ENCODE measurements around the gene INSYN2B. TPM values are rescaled to one million over a fixed set of nuclear protein-coding genes. Genes with fewer than 3 reads are reported as not detected.

Gene INSYN2B
- total and polyA plus RNA-seq, 2 of the 4 experiments (the other 2 are of a cell fraction), result 9.1 to 33.5 TPM

DNA sequence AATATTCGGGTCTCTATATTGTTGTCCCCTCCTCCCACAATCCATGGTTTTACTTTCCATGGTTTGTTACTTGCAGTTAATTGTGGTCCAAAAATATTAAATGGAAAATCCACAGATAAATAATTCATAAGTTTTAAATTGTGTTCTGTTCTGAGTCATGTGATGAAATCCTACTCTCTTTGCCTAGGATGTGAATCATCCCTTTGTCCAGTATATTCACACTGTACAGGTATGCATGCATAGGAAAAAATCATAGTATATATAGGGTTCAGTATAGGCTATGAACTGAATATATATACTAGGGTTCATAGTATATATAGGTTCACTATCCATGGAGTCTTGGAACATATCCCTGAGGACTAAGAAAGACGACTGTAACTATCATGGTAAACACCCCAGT lies 19.6 kb downstream of the INSYN2B start:
- H3K9me3 ChIP-seq (ENCODE audit: control insufficient read depth, insufficient read depth, low read length), result no peaks in the 10 kb centered on the region
- dilution Hi-C loops (cut with HindIII; ENCODE audit: low sequenced_read_pairs, unreplicated experiment) (no loop called here), intact Hi-C loops (cut with micrococcal nuclease) (no loop called here), in situ Hi-C loops (cut with MboI; ENCODE audit: low sequenced_read_pairs) (no loop called here)
- H3K9me1 ChIP-seq (ENCODE audit: insufficient read depth, low read length), result peaks cover 9% of the 10 kb centered on the region; the same call in 1 of the 2 replicates
- ChIA-PET POLR2A (ENCODE audit: unreplicated experiment) (no interaction called here), CTCF (no interaction called here)
- H4K20me1 ChIP-seq (ENCODE audit: insufficient read depth, low read length), result no peaks in the 10 kb centered on the region
- H2BK5ac ChIP-seq (ENCODE audit: low read depth, low read length, poor library complexity, severe bottlenecking), result no peak overlapping the region
- no peaks in the 10 kb centered on the region for H3K4me1 ChIP-seq (ENCODE audit: control insufficient read depth, insufficient read depth, low read length)
- no TSS peak for BruUV-seq (replicated peaks)
- H2BK120ac ChIP-seq (ENCODE audit: low read depth, low read length), result no peak overlapping the region
- no peaks in the 10 kb centered on the region; the same call in 1 of the 2 replicates for H3K36me3 ChIP-seq (ENCODE audit: control insufficient read depth, insufficient read depth, low read length)
- H3K4me2 ChIP-seq (ENCODE audit: low read depth, low read length), result no peak overlapping the region
- H4K5ac ChIP-seq (ENCODE audit: low read depth, low read length), result no peak overlapping the region
- DNase-seq (no peak), ATAC-seq (ENCODE audit: low read depth) (no peak)
- TF ChIP-seq MXI1 (IDR thresholded peaks at IDR 0.05; ENCODE audit: borderline replicate concordance, low read depth, low read length), result no peak
- TF ChIP-seq, protein P1, sequence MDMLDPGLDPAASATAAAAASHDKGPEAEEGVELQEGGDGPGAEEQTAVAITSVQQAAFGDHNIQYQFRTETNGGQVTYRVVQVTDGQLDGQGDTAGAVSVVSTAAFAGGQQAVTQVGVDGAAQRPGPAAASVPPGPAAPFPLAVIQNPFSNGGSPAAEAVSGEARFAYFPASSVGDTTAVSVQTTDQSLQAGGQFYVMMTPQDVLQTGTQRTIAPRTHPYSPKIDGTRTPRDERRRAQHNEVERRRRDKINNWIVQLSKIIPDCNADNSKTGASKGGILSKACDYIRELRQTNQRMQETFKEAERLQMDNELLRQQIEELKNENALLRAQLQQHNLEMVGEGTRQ (IDR thresholded peaks at IDR 0.05; ENCODE audit: low read depth, low read length), result no peak
- TF ChIP-seq, protein P2, sequence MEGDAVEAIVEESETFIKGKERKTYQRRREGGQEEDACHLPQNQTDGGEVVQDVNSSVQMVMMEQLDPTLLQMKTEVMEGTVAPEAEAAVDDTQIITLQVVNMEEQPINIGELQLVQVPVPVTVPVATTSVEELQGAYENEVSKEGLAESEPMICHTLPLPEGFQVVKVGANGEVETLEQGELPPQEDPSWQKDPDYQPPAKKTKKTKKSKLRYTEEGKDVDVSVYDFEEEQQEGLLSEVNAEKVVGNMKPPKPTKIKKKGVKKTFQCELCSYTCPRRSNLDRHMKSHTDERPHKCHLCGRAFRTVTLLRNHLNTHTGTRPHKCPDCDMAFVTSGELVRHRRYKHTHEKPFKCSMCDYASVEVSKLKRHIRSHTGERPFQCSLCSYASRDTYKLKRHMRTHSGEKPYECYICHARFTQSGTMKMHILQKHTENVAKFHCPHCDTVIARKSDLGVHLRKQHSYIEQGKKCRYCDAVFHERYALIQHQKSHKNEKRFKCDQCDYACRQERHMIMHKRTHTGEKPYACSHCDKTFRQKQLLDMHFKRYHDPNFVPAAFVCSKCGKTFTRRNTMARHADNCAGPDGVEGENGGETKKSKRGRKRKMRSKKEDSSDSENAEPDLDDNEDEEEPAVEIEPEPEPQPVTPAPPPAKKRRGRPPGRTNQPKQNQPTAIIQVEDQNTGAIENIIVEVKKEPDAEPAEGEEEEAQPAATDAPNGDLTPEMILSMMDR (conservative IDR thresholded peaks at IDR 0.05; ENCODE audit: low read depth, low read length), result no peak
- peaks cover 19 to 23% of the 10 kb centered on the region in 2 experiments for H3K79me1 ChIP-seq (ENCODE audit: low read depth in 1 of 2, low read length in 2 of 2)
- H4K91ac ChIP-seq (ENCODE audit: insufficient read depth, low read depth, low read length), result no peak overlapping the region
- H4K8ac ChIP-seq (ENCODE audit: low read depth in 2 of 2, low read length in 2 of 2), result no peak overlapping the region
- H2BK15ac ChIP-seq (ENCODE audit: low read depth, low read length), result no peak overlapping the region
- no peak overlapping the region for H3K4ac ChIP-seq (ENCODE audit: low read depth, low read length)
- no peak overlapping the region for H3K23ac ChIP-seq (ENCODE audit: low read depth, low read length)
- no peak overlapping the region for H2AK5ac ChIP-seq (ENCODE audit: low read depth, low read length)
- no peak overlapping the region for H3K18ac ChIP-seq (ENCODE audit: low read depth, low read length)
- no peak overlapping the region for H3K27ac ChIP-seq (ENCODE audit: insufficient read depth, low read length)
- no peak overlapping the region for H2BK20ac ChIP-seq (ENCODE audit: low read depth, low read length)
- H3K27me3 ChIP-seq (ENCODE audit: control insufficient read depth, insufficient read depth, low read length), result no peaks in the 10 kb centered on the region
- no peak overlapping the region for H3K56ac ChIP-seq (ENCODE audit: extremely low read depth, insufficient read depth, low read length)
- no CpG with 5 or more reads among the region's 2 CpGs for WGBS, 2 experiments (ENCODE audit: extremely low coverage in 2 of 2, insufficient read length in 1 of 2)
- H3K4me3 ChIP-seq (ENCODE audit: insufficient read depth, low read depth, low read length), result no peak overlapping the region
- H2AK9ac ChIP-seq (replicated peaks; ENCODE audit: low read depth, low read length, poor library complexity), result no peak overlapping the region
- H2AFZ ChIP-seq (replicated peaks; ENCODE audit: low read length, poor library complexity), result no peak overlapping the region
- H3K9ac ChIP-seq (ENCODE audit: low read depth, low read length), result no peak overlapping the region
- H3K14ac ChIP-seq (replicated peaks; ENCODE audit: low read depth, low read length), result no peak overlapping the region
